Skeletal muscle tissue (tissue), 4 donors: ENCODE measurements around the gene LNX2. TPM values are rescaled to one million over a fixed set of nuclear protein-coding genes. Genes with fewer than 3 reads are reported as not detected.

Experiments used
- H3K27ac ChIP-seq: one replicate; pipeline ENCODE4 v1.7.0; 2013; ENCODE audit warnings: mild to moderate bottlenecking, low read depth, low read length, inconsistent platforms
- H3K27me3 ChIP-seq, 3 donors: one replicate each; pipeline ENCODE4 v1.7.0; 2013; ENCODE audit warnings: low read length in 3 of 3; ENCODE audit not compliant: control insufficient read depth in 3 of 3, insufficient read depth in 3 of 3
- H3K36me3 ChIP-seq, 3 donors: one replicate each; pipeline ENCODE4 v1.7.0; 2013; ENCODE audit warnings: low read length in 3 of 3; ENCODE audit not compliant: control insufficient read depth in 3 of 3, insufficient read depth in 3 of 3
- H3K4me1 ChIP-seq, 3 donors: one replicate each; pipeline ENCODE4 v1.7.0; 2013; ENCODE audit warnings: low read length in 3 of 3, mild to moderate bottlenecking in 3 of 3; ENCODE audit not compliant: control insufficient read depth in 3 of 3, insufficient read depth in 3 of 3
- H3K4me3 ChIP-seq, 3 donors: one replicate each; pipeline ENCODE4 v1.7.0; 2013; ENCODE audit warnings: low read length in 3 of 3
- H3K9ac ChIP-seq, 3 donors: one replicate each; pipeline ENCODE4 v1.7.0; 2013; ENCODE audit warnings: low read length in 3 of 3, mild to moderate bottlenecking in 3 of 3, moderate library complexity in 2 of 3, low read depth in 1 of 3
- H3K9me3 ChIP-seq, 3 donors: one replicate each; pipeline ENCODE4 v1.7.0; 2013; ENCODE audit warnings: low read length in 3 of 3; ENCODE audit not compliant: control insufficient read depth in 3 of 3
- total RNA-seq: library from RNA; depleted of rRNA; stranded (reverse); fragments of >200 nt; gene quantifications from one replicate; pipeline ENCODE4 v1.2.3, GENCODE V29; 2014
- donor health status: Osteomylitis.

The LNX2 gene
- total RNA-seq, 1 donor from 2014 or later, result 4.2 TPM

GRCh38 chr13:27621116-27621365, 712 bp upstream of the LNX2 start:
- peaks cover 18 to 44% (median 24%) of the 10 kb centered on the region in 3 donors for H3K4me1 ChIP-seq
- H3K36me3 ChIP-seq, result peaks cover 0 to 6% (median 0%) of the 10 kb centered on the region in 3 donors
- H3K27me3 ChIP-seq, result no peaks in the 10 kb centered on the region
- H3K9me3 ChIP-seq, result no peaks in the 10 kb centered on the region
- peak overlapping the region; percentile 85 to 96 (median 93) for H3K9ac ChIP-seq
- peak overlapping the region; percentile 97 for H3K27ac ChIP-seq
- peak overlapping the region; percentile 87 to 91 (median 90) for H3K4me3 ChIP-seq

GRCh38 chr13:27619728-27620376, 477 bp downstream of the LNX2 start:
- H3K4me1 ChIP-seq, result peaks cover 18 to 44% (median 24%) of the 10 kb centered on the region in 3 donors

GRCh38 chr13:27619093-27619727, 1.1 kb downstream of the LNX2 start:
- Histone ChIP-seq H3K36me3 (peaks cover 0 to 5% (median 0%) of the 10 kb centered on the region in 3 donors), H3K9ac (peak overlapping the region; percentile 71 to 91 (median 86)), H3K4me1 (peaks cover 18 to 44% (median 24%) of the 10 kb centered on the region in 3 donors), H3K9me3 (no peaks in the 10 kb centered on the region), H3K27ac (peak overlapping the region; percentile 97), H3K27me3 (no peaks in the 10 kb centered on the region), H3K4me3 (peak overlapping the region; percentile 72 to 94 (median 88))

More at GRCh38 chr13:27619728-27620376, 477 bp downstream of the LNX2 start:
- peaks cover 0 to 6% (median 0%) of the 10 kb centered on the region in 3 donors for H3K36me3 ChIP-seq
- H3K9ac ChIP-seq, result peak overlapping the region; percentile 71 to 91 (median 86)
- peak overlapping the region; percentile 97 for H3K27ac ChIP-seq
- H3K27me3 ChIP-seq, result no peaks in the 10 kb centered on the region
- peak overlapping the region; percentile 72 to 94 (median 88) for H3K4me3 ChIP-seq
- H3K9me3 ChIP-seq, result no peaks in the 10 kb centered on the region

GRCh38 chr13:27617881-27618321, 2.4 kb downstream of the LNX2 start:
- no peak overlapping the region for H3K4me3 ChIP-seq
- no peak overlapping the region for H3K9ac ChIP-seq

GRCh38 chr13:27613628-27614027, 6.7 kb downstream of the LNX2 start:
- Histone ChIP-seq H3K27me3 (no peaks in the 10 kb centered on the region), H3K4me1 (peaks cover 14 to 16% (median 15%) of the 10 kb centered on the region in 3 donors), H3K36me3 (no peaks in the 10 kb centered on the region), H3K9me3 (no peaks in the 10 kb centered on the region), H3K27ac (no peak overlapping the region), H3K9ac (no peak overlapping the region), H3K4me3 (no peak overlapping the region)

More at GRCh38 chr13:27617881-27618321, 2.4 kb downstream of the LNX2 start:
- Histone ChIP-seq H3K36me3 (no peaks in the 10 kb centered on the region), H3K27ac (no peak overlapping the region), H3K4me1 (peaks cover 15 to 37% (median 18%) of the 10 kb centered on the region in 3 donors), H3K9me3 (no peaks in the 10 kb centered on the region), H3K27me3 (no peaks in the 10 kb centered on the region)

GRCh38 chr13:27607125-27607524, 13.2 kb downstream of the LNX2 start:
- H3K27me3 ChIP-seq, result no peaks in the 10 kb centered on the region
- H3K27ac ChIP-seq, result peak overlapping the region; percentile 64
- H3K4me3 ChIP-seq, result peak overlapping the region in 2 of 3 donors; percentile 6 to 23
- no peaks in the 10 kb centered on the region for H3K9me3 ChIP-seq
- peaks cover 6 to 20% (median 10%) of the 10 kb centered on the region in 3 donors for H3K4me1 ChIP-seq
- H3K36me3 ChIP-seq, result no peaks in the 10 kb centered on the region
- peak overlapping the region; percentile 34 to 52 (median 42) for H3K9ac ChIP-seq

- Histone ChIP-seq H3K27me3 (no peaks in the 10 kb centered on the region), H3K9me3 (no peaks in the 10 kb centered on the region), H3K36me3 (no peaks in the 10 kb centered on the region), H3K27ac (no peak overlapping the region), H3K4me3 (no peak overlapping the region), H3K4me1 (peaks cover 6 to 20% (median 12%) of the 10 kb centered on the region in 3 donors), H3K9ac (no peak overlapping the region)
These were observed 14.6 kb downstream of the LNX2 start for GRCh38 chr13:27605610-27606200.

GRCh38 chr13:27605099-27605498, 15.2 kb downstream of the LNX2 start:
- H3K4me1 ChIP-seq, result peaks cover 12 to 22% (median 16%) of the 10 kb centered on the region in 3 donors
- no peak overlapping the region for H3K4me3 ChIP-seq
- H3K9me3 ChIP-seq, result no peaks in the 10 kb centered on the region
- H3K27me3 ChIP-seq, result no peaks in the 10 kb centered on the region
- H3K27ac ChIP-seq, result no peak overlapping the region
- H3K9ac ChIP-seq, result no peak overlapping the region
- no peaks in the 10 kb centered on the region for H3K36me3 ChIP-seq

- peaks cover 13 to 21% (median 14%) of the 10 kb centered on the region in 3 donors for H3K4me1 ChIP-seq
- no peaks in the 10 kb centered on the region for H3K36me3 ChIP-seq
- H3K27ac ChIP-seq, result no peak overlapping the region
- no peak overlapping the region for H3K9ac ChIP-seq
- no peaks in the 10 kb centered on the region for H3K9me3 ChIP-seq
- no peaks in the 10 kb centered on the region for H3K27me3 ChIP-seq
- H3K4me3 ChIP-seq, result no peak overlapping the region
These were observed 18.5 kb downstream of the LNX2 start for GRCh38 chr13:27601803-27602202.

- no peaks in the 10 kb centered on the region for H3K27me3 ChIP-seq
- H3K4me1 ChIP-seq, result peaks cover 11 to 17% (median 11%) of the 10 kb centered on the region in 3 donors
- H3K36me3 ChIP-seq, result no peaks in the 10 kb centered on the region
- no peak overlapping the region for H3K4me3 ChIP-seq
- H3K9ac ChIP-seq, result no peak overlapping the region
- H3K9me3 ChIP-seq, result no peaks in the 10 kb centered on the region
- H3K27ac ChIP-seq, result no peak overlapping the region
These were observed 19.1 kb downstream of the LNX2 start for GRCh38 chr13:27601208-27601607.
